ENCODE results near the gene GAS2L3.

Gene GAS2L3

DNA sequence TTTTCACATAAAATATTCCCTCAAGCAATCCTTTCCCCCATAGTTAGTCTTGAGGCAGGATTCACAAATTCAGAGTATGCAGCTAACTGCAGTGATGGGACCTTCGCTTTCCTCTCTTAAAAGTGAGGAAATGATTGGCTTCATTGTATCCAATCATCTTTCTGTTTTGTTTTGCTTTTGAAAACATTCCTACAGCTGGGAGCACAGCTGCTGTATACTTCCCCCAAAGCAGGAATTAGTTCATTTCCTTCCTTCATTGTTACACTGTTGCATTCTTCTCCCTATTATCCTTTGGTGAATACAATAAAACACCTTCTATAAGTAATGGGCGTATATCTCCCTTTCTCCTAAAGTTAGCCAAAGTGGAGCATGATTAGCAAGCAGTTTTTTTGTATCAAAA lies 9.4 kb upstream of the GAS2L3 start:
- ATAC-seq (ENCODE audit: low read depth), result no peak
- Histone ChIP-seq H3K4me3 (ENCODE audit: severe bottlenecking) (no peak overlapping the region), H3K4me1 (ENCODE audit: insufficient read depth, poor library complexity, severe bottlenecking) (no peaks in the 10 kb centered on the region), H3K27me3 (ENCODE audit: insufficient read depth, poor library complexity, severe bottlenecking) (peaks cover 4% of the 10 kb centered on the region), H3K36me3 (ENCODE audit: low read depth) (no peaks in the 10 kb centered on the region), H3K27ac (ENCODE audit: poor library complexity, severe bottlenecking) (no peak overlapping the region), H3K9me3 (ENCODE audit: severe bottlenecking) (no peaks in the 10 kb centered on the region)
- no peak for DNase-seq (ENCODE audit: low spot score)
- TF ChIP-seq, protein P1, sequence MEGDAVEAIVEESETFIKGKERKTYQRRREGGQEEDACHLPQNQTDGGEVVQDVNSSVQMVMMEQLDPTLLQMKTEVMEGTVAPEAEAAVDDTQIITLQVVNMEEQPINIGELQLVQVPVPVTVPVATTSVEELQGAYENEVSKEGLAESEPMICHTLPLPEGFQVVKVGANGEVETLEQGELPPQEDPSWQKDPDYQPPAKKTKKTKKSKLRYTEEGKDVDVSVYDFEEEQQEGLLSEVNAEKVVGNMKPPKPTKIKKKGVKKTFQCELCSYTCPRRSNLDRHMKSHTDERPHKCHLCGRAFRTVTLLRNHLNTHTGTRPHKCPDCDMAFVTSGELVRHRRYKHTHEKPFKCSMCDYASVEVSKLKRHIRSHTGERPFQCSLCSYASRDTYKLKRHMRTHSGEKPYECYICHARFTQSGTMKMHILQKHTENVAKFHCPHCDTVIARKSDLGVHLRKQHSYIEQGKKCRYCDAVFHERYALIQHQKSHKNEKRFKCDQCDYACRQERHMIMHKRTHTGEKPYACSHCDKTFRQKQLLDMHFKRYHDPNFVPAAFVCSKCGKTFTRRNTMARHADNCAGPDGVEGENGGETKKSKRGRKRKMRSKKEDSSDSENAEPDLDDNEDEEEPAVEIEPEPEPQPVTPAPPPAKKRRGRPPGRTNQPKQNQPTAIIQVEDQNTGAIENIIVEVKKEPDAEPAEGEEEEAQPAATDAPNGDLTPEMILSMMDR (IDR thresholded peaks at IDR 0.05; ENCODE audit: poor library complexity, severe bottlenecking), result no peak

DNA sequence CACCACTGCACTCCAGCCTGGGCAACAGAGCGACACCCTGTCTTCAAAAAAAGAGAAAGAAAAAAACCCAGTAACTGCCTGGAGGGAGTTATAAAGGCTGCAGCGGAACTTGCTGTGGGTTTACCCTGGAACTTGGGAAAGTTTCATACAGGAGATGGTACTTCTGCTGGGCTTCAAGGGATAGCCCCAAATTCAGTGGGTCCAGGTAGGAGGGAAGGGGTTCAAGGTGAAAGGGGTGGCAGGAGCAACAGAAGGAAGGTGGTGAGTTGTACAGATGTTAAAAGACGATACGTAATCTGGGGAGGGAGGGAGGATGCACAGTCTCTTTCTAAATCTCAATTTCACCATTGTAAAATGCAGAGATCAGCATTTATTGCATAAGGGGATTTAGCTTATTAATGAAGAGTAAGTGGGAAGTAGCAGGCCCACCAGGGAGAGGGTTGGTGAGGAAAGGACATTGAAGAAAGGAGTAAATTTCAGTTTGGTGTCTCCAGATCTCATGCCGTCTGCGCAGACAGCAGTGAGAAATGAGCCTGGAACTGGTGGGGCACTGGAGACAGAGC lies 8.5 kb upstream of the GAS2L3 start:
- H3K36me3 ChIP-seq (ENCODE audit: low read depth), result no peaks in the 10 kb centered on the region
- H3K27me3 ChIP-seq (ENCODE audit: insufficient read depth, poor library complexity, severe bottlenecking), result peaks cover 4% of the 10 kb centered on the region
- ATAC-seq (ENCODE audit: low read depth) (no peak), DNase-seq (ENCODE audit: low spot score) (no peak)
- TF ChIP-seq, protein P1 (IDR thresholded peaks at IDR 0.05; ENCODE audit: poor library complexity, severe bottlenecking), result no peak
- no peak overlapping the region for H3K27ac ChIP-seq (ENCODE audit: poor library complexity, severe bottlenecking)
- H3K4me3 ChIP-seq (ENCODE audit: severe bottlenecking), result no peak overlapping the region
- no peaks in the 10 kb centered on the region for H3K9me3 ChIP-seq (ENCODE audit: severe bottlenecking)
- no peaks in the 10 kb centered on the region for H3K4me1 ChIP-seq (ENCODE audit: insufficient read depth, poor library complexity, severe bottlenecking)

DNA sequence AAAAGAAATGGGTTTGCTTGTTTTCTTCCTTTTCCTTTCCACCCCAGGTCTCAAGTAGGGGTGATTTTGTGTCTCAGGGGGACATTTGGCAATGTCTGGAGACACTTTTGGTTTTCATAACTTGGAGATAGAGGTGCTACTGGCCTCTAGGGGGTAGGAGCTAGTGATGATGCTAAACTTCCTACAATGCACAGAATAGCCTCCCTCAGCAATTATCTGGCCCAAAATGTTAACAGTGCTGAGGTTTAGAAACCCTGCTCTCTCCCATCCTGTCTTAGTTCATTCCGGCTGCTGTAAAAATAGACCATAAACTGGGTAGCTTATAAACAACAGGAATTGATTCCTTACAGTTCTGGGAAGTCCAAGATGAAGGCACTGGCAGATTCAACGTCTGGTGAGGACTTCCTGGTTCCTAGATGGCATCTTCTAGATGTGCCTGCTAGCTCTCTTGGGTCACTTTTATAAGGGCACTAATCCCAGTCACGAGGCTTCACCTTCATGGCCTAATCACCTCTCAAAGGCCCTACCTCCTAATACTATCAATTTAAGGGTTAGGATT lies 7.4 kb upstream of the GAS2L3 start:
- DNase-seq (ENCODE audit: low spot score) (no peak), ATAC-seq (ENCODE audit: low read depth) (no peak)
- no peaks in the 10 kb centered on the region for H3K9me3 ChIP-seq (ENCODE audit: severe bottlenecking)
- TF ChIP-seq, protein P1 (IDR thresholded peaks at IDR 0.05; ENCODE audit: poor library complexity, severe bottlenecking), result no peak
- H3K36me3 ChIP-seq (ENCODE audit: low read depth), result no peaks in the 10 kb centered on the region
- no peak overlapping the region for H3K27ac ChIP-seq (ENCODE audit: poor library complexity, severe bottlenecking)
- H3K4me3 ChIP-seq (ENCODE audit: severe bottlenecking), result no peak overlapping the region
- no peaks in the 10 kb centered on the region for H3K4me1 ChIP-seq (ENCODE audit: insufficient read depth, poor library complexity, severe bottlenecking)
- H3K27me3 ChIP-seq (ENCODE audit: insufficient read depth, poor library complexity, severe bottlenecking), result peaks cover 4% of the 10 kb centered on the region

DNA sequence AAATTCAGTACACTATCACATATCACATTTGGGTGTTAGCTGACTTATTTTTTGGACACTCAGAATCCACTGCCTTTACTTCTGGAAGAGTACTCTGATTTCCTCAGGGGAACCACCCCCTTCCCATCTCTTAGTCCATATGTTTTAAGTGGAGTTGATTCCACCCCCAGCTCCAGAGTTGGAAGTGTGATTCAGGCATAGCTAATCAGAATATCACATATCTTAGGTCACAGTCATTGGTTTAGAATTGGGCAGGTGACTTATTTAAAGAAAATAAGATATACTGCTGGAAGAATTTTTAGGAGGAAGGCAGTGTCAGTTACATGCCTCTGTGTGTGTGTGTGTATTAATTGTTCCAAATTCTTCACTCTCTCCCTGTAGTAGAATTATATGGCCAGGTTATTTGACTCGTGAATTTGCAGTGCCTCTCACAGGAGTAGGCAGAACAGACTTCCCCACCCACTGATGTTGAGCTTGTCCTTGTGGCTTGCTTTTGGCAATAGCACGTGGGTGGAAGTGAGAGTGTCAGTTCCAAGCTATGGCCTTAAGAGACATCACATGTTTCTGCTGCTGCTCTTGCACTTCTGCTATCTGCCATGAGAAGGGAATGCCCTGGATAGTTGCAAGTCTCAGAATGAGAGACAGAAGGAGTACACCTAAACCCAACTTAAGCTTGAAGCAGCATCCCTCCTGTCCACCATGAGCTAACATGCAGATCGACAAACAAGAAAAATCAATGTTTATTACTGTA lies 6.4 kb upstream of the GAS2L3 start:
- H3K27ac ChIP-seq (ENCODE audit: poor library complexity, severe bottlenecking), result no peak overlapping the region
- DNase-seq (ENCODE audit: low spot score), result no peak
- H3K4me1 ChIP-seq (ENCODE audit: insufficient read depth, poor library complexity, severe bottlenecking), result no peaks in the 10 kb centered on the region
- H3K27me3 ChIP-seq (ENCODE audit: insufficient read depth, poor library complexity, severe bottlenecking), result peaks cover 4% of the 10 kb centered on the region
- H3K36me3 ChIP-seq (ENCODE audit: low read depth), result no peaks in the 10 kb centered on the region
- TF ChIP-seq, protein P1 (IDR thresholded peaks at IDR 0.05; ENCODE audit: poor library complexity, severe bottlenecking), result no peak
- peak; percentile 35; the same call in 1 of the 3 replicates for ATAC-seq (ENCODE audit: low read depth)
- no peak overlapping the region for H3K4me3 ChIP-seq (ENCODE audit: severe bottlenecking)
- H3K9me3 ChIP-seq (ENCODE audit: severe bottlenecking), result no peaks in the 10 kb centered on the region

DNA sequence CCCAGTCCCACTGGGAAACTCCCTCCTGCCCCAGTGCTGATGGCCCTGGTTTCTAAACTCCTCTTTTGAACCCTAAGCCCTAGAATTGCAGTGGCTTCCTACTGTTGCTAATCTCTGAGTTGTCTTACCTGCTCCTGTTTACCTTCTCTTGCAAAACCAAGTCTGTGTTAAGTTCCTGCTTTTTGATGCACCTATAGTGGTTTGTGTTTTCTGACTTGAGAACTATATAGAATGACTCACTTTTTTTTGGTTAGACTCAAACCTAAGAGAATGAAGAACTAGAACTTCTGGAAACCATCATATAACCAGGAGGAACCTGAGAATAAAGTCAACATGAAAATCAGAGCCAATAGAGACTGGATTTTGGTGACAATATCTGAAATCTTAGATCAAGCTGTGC lies 5.5 kb upstream of the GAS2L3 start:
- H3K4me3 ChIP-seq (ENCODE audit: severe bottlenecking), result no peak overlapping the region
- ATAC-seq (ENCODE audit: low read depth), result no peak
- TF ChIP-seq, protein P1 (IDR thresholded peaks at IDR 0.05; ENCODE audit: poor library complexity, severe bottlenecking), result no peak
- no peaks in the 10 kb centered on the region for H3K4me1 ChIP-seq (ENCODE audit: insufficient read depth, poor library complexity, severe bottlenecking)
- peaks cover 4% of the 10 kb centered on the region for H3K27me3 ChIP-seq (ENCODE audit: insufficient read depth, poor library complexity, severe bottlenecking)
- no peak overlapping the region for H3K27ac ChIP-seq (ENCODE audit: poor library complexity, severe bottlenecking)
- no peak for DNase-seq (ENCODE audit: low spot score)
- no peaks in the 10 kb centered on the region for H3K36me3 ChIP-seq (ENCODE audit: low read depth)
- no peaks in the 10 kb centered on the region for H3K9me3 ChIP-seq (ENCODE audit: severe bottlenecking)

All from RWPE2 (cell line).